ENCODE measurements around the gene AHSG. TPM values are rescaled to one million over a fixed set of nuclear protein-coding genes. Genes with fewer than 3 reads are reported as not detected.

Gene AHSG
- total RNA-seq, 1 experiment from 2014 or later: not detected

- H2AFZ ChIP-seq (ENCODE audit: low read length): no peak overlapping the region
- POLR2A ChIA-PET (ENCODE audit: unreplicated experiment): interaction anchor here (0.5 kb wide), 2 partner anchors 154 to 349 kb away, joined by 3 to 6 read pairs; no protein-coding TSS in a partner anchor
Observed at GRCh38 chr3:186625600-186626042, 12.8 kb downstream of the AHSG start.

GRCh38 chr3:186626254-186626847 is 13.5 kb downstream of the AHSG start:
- BruUV-seq (replicated peaks): no TSS peak
- H3K27ac ChIP-seq (ENCODE audit: low read length): no peak overlapping the region
- H3K4me1 ChIP-seq (ENCODE audit: insufficient read depth, low read length): no peaks in the 10 kb centered on the region

More at GRCh38 chr3:186625600-186626042, 12.8 kb downstream of the AHSG start:
- Histone ChIP-seq H3K9ac (ENCODE audit: low read length) (no peak overlapping the region), H3K36me3 (ENCODE audit: low read depth, low read length) (no peaks in the 10 kb centered on the region), H3K27me3 (ENCODE audit: low read length) (no peaks in the 10 kb centered on the region), H3K9me2 (replicated peaks; ENCODE audit: low read length) (no peaks in the 10 kb centered on the region), H3K4me1 (ENCODE audit: insufficient read depth, low read length) (no peaks in the 10 kb centered on the region), H3K79me2 (ENCODE audit: low read length) (no peaks in the 10 kb centered on the region), H4K20me1 (ENCODE audit: low read length) (no peaks in the 10 kb centered on the region), H3K4me3 (ENCODE audit: low read length) (no peak overlapping the region), H3K9me3 (ENCODE audit: low read length) (no peaks in the 10 kb centered on the region), H3K4me2 (ENCODE audit: low read length) (no peak overlapping the region), H3K27ac (ENCODE audit: low read length) (no peak overlapping the region), H3F3A (ENCODE audit: low read length, unreplicated experiment) (no peaks in the 10 kb centered on the region)
- intact Hi-C loops (cut with micrococcal nuclease): no loop called here
- no peak for ATAC-seq
- CTCF ChIA-PET: no interaction called here
- no TSS peak for BruUV-seq (replicated peaks)
- DNase-seq: no peak
- no peak for TF ChIP-seq EZH2phosphoT487 (IDR thresholded peaks at IDR 0.05; ENCODE audit: borderline replicate concordance, low read length)
- TF ChIP-seq CTCF (conservative IDR thresholded peaks at IDR 0.05; ENCODE audit: low read depth, low read length): no peak
- TF ChIP-seq EZH2 (IDR thresholded peaks at IDR 0.05; ENCODE audit: low read length, unreplicated experiment): no peak

More at GRCh38 chr3:186626254-186626847, 13.5 kb downstream of the AHSG start:
- H3F3A ChIP-seq (ENCODE audit: low read length, unreplicated experiment): no peaks in the 10 kb centered on the region
- no peaks in the 10 kb centered on the region for H3K9me2 ChIP-seq (replicated peaks; ENCODE audit: low read length)
- ChIA-PET POLR2A (ENCODE audit: unreplicated experiment) (interaction anchor here (0.5 kb wide), 1 partner anchor 348 kb away, joined by 6 read pairs; no protein-coding TSS in a partner anchor), CTCF (no interaction called here)
- H3K4me3 ChIP-seq (ENCODE audit: low read length): no peak overlapping the region
- no peak for TF ChIP-seq EZH2phosphoT487 (IDR thresholded peaks at IDR 0.05; ENCODE audit: borderline replicate concordance, low read length)
- no peak for TF ChIP-seq CTCF (conservative IDR thresholded peaks at IDR 0.05; ENCODE audit: low read depth, low read length)
- TF ChIP-seq EZH2 (IDR thresholded peaks at IDR 0.05; ENCODE audit: low read length, unreplicated experiment): no peak
- intact Hi-C loops (cut with micrococcal nuclease): no loop called here
- H3K4me2 ChIP-seq (ENCODE audit: low read length): no peak overlapping the region
- no peaks in the 10 kb centered on the region for H3K9me3 ChIP-seq (ENCODE audit: low read length)
- ATAC-seq (no peak), DNase-seq (no peak)
- H3K79me2 ChIP-seq (ENCODE audit: low read length): no peaks in the 10 kb centered on the region
- no peak overlapping the region for H3K9ac ChIP-seq (ENCODE audit: low read length)
- no peak overlapping the region for H2AFZ ChIP-seq (ENCODE audit: low read length)
- no peaks in the 10 kb centered on the region for H4K20me1 ChIP-seq (ENCODE audit: low read length)
- H3K27me3 ChIP-seq (ENCODE audit: low read length): no peaks in the 10 kb centered on the region
- H3K36me3 ChIP-seq (ENCODE audit: low read depth, low read length): no peaks in the 10 kb centered on the region
